ENCODE data around the gene CACNA1D.
A peak's percentile ranks its signal among the peaks of the same experiment; 100 is the strongest.

CACNA1D gene

DNA sequence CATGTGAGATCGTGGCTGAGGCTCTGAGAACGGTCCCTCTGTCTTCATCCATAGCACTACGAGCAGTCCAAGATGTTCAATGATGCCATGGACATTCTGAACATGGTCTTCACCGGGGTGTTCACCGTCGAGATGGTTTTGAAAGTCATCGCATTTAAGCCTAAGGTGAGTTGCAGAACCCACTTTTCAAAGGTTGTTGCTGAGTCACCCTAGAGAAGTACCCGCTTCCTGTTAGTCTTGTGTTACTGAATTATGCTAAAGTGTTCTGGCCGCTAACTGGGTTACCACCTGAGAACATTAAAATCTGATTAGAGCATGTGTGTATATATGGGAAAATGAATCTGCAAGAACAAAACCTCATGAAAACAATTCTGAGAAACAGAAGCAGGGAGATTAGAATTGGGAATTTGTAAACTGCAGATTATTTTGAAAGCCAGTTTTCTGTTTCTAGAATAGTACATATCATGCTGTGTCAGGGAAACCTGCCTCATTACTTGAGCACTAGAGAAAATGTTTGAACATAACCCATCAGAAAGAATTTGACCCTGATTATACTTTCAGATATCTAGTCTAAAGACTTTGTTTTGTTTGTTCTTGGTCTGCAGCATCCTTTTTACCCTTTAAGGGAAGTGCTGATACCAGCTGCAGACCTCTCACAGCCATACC lies 259.2 kb downstream of the CACNA1D start:
- Histone ChIP-seq H3K4me3 (no peak overlapping the region), H3K27ac (no peak overlapping the region)
- TF ChIP-seq, protein P1, sequence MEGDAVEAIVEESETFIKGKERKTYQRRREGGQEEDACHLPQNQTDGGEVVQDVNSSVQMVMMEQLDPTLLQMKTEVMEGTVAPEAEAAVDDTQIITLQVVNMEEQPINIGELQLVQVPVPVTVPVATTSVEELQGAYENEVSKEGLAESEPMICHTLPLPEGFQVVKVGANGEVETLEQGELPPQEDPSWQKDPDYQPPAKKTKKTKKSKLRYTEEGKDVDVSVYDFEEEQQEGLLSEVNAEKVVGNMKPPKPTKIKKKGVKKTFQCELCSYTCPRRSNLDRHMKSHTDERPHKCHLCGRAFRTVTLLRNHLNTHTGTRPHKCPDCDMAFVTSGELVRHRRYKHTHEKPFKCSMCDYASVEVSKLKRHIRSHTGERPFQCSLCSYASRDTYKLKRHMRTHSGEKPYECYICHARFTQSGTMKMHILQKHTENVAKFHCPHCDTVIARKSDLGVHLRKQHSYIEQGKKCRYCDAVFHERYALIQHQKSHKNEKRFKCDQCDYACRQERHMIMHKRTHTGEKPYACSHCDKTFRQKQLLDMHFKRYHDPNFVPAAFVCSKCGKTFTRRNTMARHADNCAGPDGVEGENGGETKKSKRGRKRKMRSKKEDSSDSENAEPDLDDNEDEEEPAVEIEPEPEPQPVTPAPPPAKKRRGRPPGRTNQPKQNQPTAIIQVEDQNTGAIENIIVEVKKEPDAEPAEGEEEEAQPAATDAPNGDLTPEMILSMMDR (IDR thresholded peaks at IDR 0.05): no peak
- no peak for DNase-seq (ENCODE audit: low spot score)

- TF ChIP-seq, protein P1 (IDR thresholded peaks at IDR 0.05): no peak
- Histone ChIP-seq H3K27ac (peak overlapping the region in 1 of 2 donors; percentile 2), H3K4me3 (no peak overlapping the region)
- no peak for DNase-seq (ENCODE audit: low spot score)
Measured at GRCh38 chr3:53754325-53754724, 259.9 kb downstream of the CACNA1D start.

- no peak for DNase-seq (ENCODE audit: low spot score)
- no peak overlapping the region for H3K27ac ChIP-seq
- H3K4me3 ChIP-seq: no peak overlapping the region
- TF ChIP-seq, protein P1 (IDR thresholded peaks at IDR 0.05): no peak
Measured at GRCh38 chr3:53758846-53759245, 264.4 kb downstream of the CACNA1D start.

GRCh38 chr3:53763353-53763752 lies 268.9 kb downstream of the CACNA1D start:
- no peak overlapping the region for H3K4me3 ChIP-seq
- H3K27ac ChIP-seq: no peak overlapping the region
- DNase-seq (ENCODE audit: low spot score): no peak
- TF ChIP-seq, protein P1 (IDR thresholded peaks at IDR 0.05): no peak

- no peak for DNase-seq (ENCODE audit: low spot score)
- no peak overlapping the region for H3K27ac ChIP-seq
- no peak overlapping the region for H3K4me3 ChIP-seq
Measured at GRCh38 chr3:53764026-53764775, 269.8 kb downstream of the CACNA1D start.

GRCh38 chr3:53765753-53766152 lies 271.3 kb downstream of the CACNA1D start:
- TF ChIP-seq, protein P1 (IDR thresholded peaks at IDR 0.05): no peak
- H3K4me3 ChIP-seq: no peak overlapping the region
- H3K27ac ChIP-seq: no peak overlapping the region
- no peak for DNase-seq (ENCODE audit: low spot score)

More at GRCh38 chr3:53764026-53764775, 269.8 kb downstream of the CACNA1D start:
- TF ChIP-seq, protein P1 (IDR thresholded peaks at IDR 0.05): no peak

DNA sequence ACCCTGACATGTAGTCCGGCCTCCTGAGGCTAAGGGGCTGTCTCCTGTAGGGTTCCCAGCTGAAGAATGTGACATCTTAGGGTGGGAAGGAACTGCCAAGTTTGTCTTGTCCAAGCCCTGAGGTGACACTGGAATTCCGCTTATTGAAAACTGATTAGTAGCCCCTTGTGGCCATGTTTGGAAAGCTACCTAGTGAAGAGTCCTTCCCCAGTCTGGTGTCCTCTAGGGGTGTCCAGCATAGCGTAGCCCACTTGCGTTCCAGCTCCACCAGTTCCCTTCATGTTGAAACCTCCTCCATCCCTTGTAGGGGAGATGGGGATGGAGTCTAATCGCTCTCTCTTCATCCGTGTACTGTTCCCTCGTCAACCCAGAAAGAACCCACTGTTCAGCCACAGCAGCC lies 272.3 kb downstream of the CACNA1D start:
- Histone ChIP-seq H3K4me3 (no peak overlapping the region), H3K27ac (no peak overlapping the region)
- DNase-seq (ENCODE audit: low spot score): no peak
- TF ChIP-seq, protein P1 (IDR thresholded peaks at IDR 0.05): no peak

Measured in coronary artery (tissue), 2 donors.